NCI-H774 (cell line): ENCODE data around the gene SLC12A3.

ENCODE experiments used
- DNase-seq: peaks from one replicate; lab custom pipeline; 2025; lab: John Stamatoyannopoulos, UW

The SLC12A3 gene

GRCh38 chr16:56943761-56944375 lies 78.9 kb downstream of the SLC12A3 start:
- no peak for DNase-seq

GRCh38 chr16:56944954-56945839 lies 80.2 kb downstream of the SLC12A3 start:
- DNase-seq = no peak

GRCh38 chr16:56945847-56946527 lies 81.0 kb downstream of the SLC12A3 start:
- no peak for DNase-seq

GRCh38 chr16:56946767-56947603 lies 82.0 kb downstream of the SLC12A3 start:
- DNase-seq = no peak

- DNase-seq = no peak
Observed at GRCh38 chr16:56947604-56947995, 82.6 kb downstream of the SLC12A3 start.

- DNase-seq = no peak
Observed at GRCh38 chr16:56948234-56948633, 83.2 kb downstream of the SLC12A3 start.

- DNase-seq = no peak
Observed at GRCh38 chr16:56950051-56950450, 85.0 kb downstream of the SLC12A3 start.

- DNase-seq = no peak
Observed at GRCh38 chr16:56950455-56950854, 85.4 kb downstream of the SLC12A3 start.

GRCh38 chr16:56950881-56951771 lies 86.1 kb downstream of the SLC12A3 start:
- no peak for DNase-seq

- DNase-seq = no peak
Observed at GRCh38 chr16:56953006-56953405, 88.0 kb downstream of the SLC12A3 start.

GRCh38 chr16:56956076-56956475 lies 91.1 kb downstream of the SLC12A3 start:
- no peak for DNase-seq

- DNase-seq = no peak
Observed at GRCh38 chr16:56956756-56957155, 91.7 kb downstream of the SLC12A3 start.

GRCh38 chr16:56960681-56961281 lies 95.8 kb downstream of the SLC12A3 start:
- DNase-seq = no peak

- no peak for DNase-seq
Observed at GRCh38 chr16:56961386-56961785, 96.4 kb downstream of the SLC12A3 start.

GRCh38 chr16:56961851-56962281 lies 96.9 kb downstream of the SLC12A3 start, which contains the start of gene CETP:
Gene CETP, plus strand, starts transcription at chr16:56961950. Its CDS starts 30 bp downstream, at chr16:56961980.
- no peak for DNase-seq

- no peak for DNase-seq
Observed at GRCh38 chr16:56964243-56965148, 99.5 kb downstream of the SLC12A3 start.
